Small intestine (tissue), 16 donors: ENCODE measurements around the gene EIF4E1B. TPM values are rescaled to one million over a fixed set of nuclear protein-coding genes. Genes with fewer than 3 reads are reported as not detected.
A peak's percentile ranks its signal among the peaks of the same experiment; 100 is the strongest.

Source experiments
- DNase-seq, 2 donors: peaks; one replicate each; pipeline versions ENCODE4 v3.0.0 to v3.0.0-alpha.2; 2013
- FAIRE-seq: peaks from 2 replicates; lab custom pipeline; 2012; peaks lifted over from hg19 to GRCh38; lab: Jason Lieb, UNC
- H3K27ac ChIP-seq, 3 donors: one replicate each; pipeline ENCODE4 v1.5.1; 2013; ENCODE audit warnings: low read length in 2 of 3, mild to moderate bottlenecking in 2 of 3, control low read depth in 1 of 3, inconsistent platforms in 1 of 3, low read depth in 1 of 3, moderate library complexity in 1 of 3
- H3K27me3 ChIP-seq, 3 donors: one replicate each; pipeline ENCODE4 v1.6.1; 2013; ENCODE audit warnings: low read length in 3 of 3, inconsistent platforms in 1 of 3; ENCODE audit not compliant: control insufficient read depth in 3 of 3, insufficient read depth in 3 of 3
- H3K36me3 ChIP-seq, 3 donors: one replicate each; pipeline ENCODE4 v1.6.1; 2013; ENCODE audit warnings: low read length in 3 of 3, inconsistent platforms in 1 of 3, low read depth in 1 of 3, mild to moderate bottlenecking in 1 of 3, moderate library complexity in 1 of 3; ENCODE audit not compliant: control insufficient read depth in 3 of 3, insufficient read depth in 2 of 3
- H3K4me1 ChIP-seq, 3 donors: one replicate each; pipeline ENCODE4 v1.6.1; 2013; ENCODE audit warnings: low read length in 2 of 3, inconsistent platforms in 1 of 3, low read depth in 1 of 3, mild to moderate bottlenecking in 1 of 3, moderate library complexity in 1 of 3; ENCODE audit not compliant: control insufficient read depth in 3 of 3, insufficient read depth in 2 of 3
- H3K4me3 ChIP-seq, 3 donors: one replicate each; pipeline ENCODE4 v1.5.1; 2013; ENCODE audit warnings: low read length in 3 of 3, control low read depth in 1 of 3, inconsistent platforms in 1 of 3, low read depth in 1 of 3, mild to moderate bottlenecking in 1 of 3, moderate library complexity in 1 of 3
- H3K9me3 ChIP-seq, 2 donors: one replicate each; pipeline ENCODE4 v1.6.1; 2013; ENCODE audit warnings: low read depth in 1 of 2, low read length in 1 of 2; ENCODE audit not compliant: control insufficient read depth in 2 of 2, insufficient read depth in 1 of 2
- WGBS, 3 donors: extraction: QIAGEN DNeasy Blood & Tissue Kit; methylation state at CpG; one replicate each; pipeline ENCODE4 v1.1.7; 2013; 5-methylcytosine and 5-hydroxymethylcytosine counted together
- long read RNA-seq, 10 donors: transcript quantifications; one replicate each; lab custom pipeline, GENCODE V29; 2026
- polyA plus RNA-seq, 4 donors: library from polyadenylated mRNA; stranded (reverse) in 3 of 4; unstranded in 1 of 4; fragments of 200-250 nt in 3 of 4; fragments of 120-200 nt in 1 of 4; gene quantifications; one replicate each; pipeline versions ENCODE4 v1.2.1 to v1.2.3, GENCODE V29; 2013
- donor health status: healthy with polysubstance abuse.
- donor health status: control.
- donor health status: control.
- donor health status: Bipolar disorder and iron deficiency.
- donor health status: healthy.

The EIF4E1B gene
- under 1 TPM in 1 of 4 donors, not detected in 3; 0.22 TPM for polyA plus RNA-seq
- long read RNA-seq, donor 1 = 0 reads
- long read RNA-seq, donor 2 = 0 reads
- long read RNA-seq, donor 3 = 0 reads
- long read RNA-seq, donor 4 = 0 reads
- long read RNA-seq, donor 5 = 0 reads
- long read RNA-seq, donor 6 = 0 reads
- long read RNA-seq, donor 7 = 0 reads
- long read RNA-seq, donor 8 = 0 reads
- long read RNA-seq, donor 9 = 0 reads
- long read RNA-seq, donor 10 = 0 reads

- FAIRE-seq = no peak
- H3K4me3 ChIP-seq = peak within 1 kb of the TSS in 2 of 3 donors; percentile 15 to 18
- 1 to 3% (median 2%) methylated on average over 68 to 94 of the region's 94 CpGs for WGBS, 3 donors
Observed at GRCh38 chr5:176629853-176630680, at the start of gene EIF4E1B, which contains the start of gene SNCB. TSS of gene EIF4E1B (plus strand) at chr5:176630675. CDS start at chr5:176642788, 12,113 bp downstream. TSS of gene SNCB (minus strand) at chr5:176630534. CDS start at chr5:176629654, 880 bp downstream.

GRCh38 chr5:176581361-176581760, 49.1 kb upstream of the EIF4E1B start:
- Histone ChIP-seq H3K27me3 (no peaks in the 10 kb centered on the region), H3K4me1 (no peaks in the 10 kb centered on the region), H3K36me3 (peaks cover 0 to 93% (median 51%) of the 10 kb centered on the region in 3 donors), H3K4me3 (no peak overlapping the region), H3K27ac (peak overlapping the region in 1 of 3 donors; percentile 77), H3K9me3 (peaks cover 0 to 29% of the 10 kb centered on the region in 2 donors)
- WGBS, 3 donors = 91 to 94% (median 91%) methylated on average over 10 to 12 of the region's 12 CpGs
- DNase-seq (peak in 1 of 2 donors; percentile 73), FAIRE-seq (no peak)

More at GRCh38 chr5:176629853-176630680, at the start of gene EIF4E1B, which contains the start of gene SNCB:
- H3K4me1 ChIP-seq = peaks cover 0 to 10% (median 5%) of the 10 kb centered on the region in 3 donors
- DNase-seq = peak in 1 of 2 donors; percentile 66
- H3K36me3 ChIP-seq = no peaks in the 10 kb centered on the region
- H3K27ac ChIP-seq = no peak within 1 kb of the TSS
- peaks cover 9 to 79% (median 46%) of the 10 kb centered on the region in 3 donors for H3K27me3 ChIP-seq
- no peaks in the 10 kb centered on the region for H3K9me3 ChIP-seq

- Histone ChIP-seq H3K27ac (no peak overlapping the region), H3K36me3 (peaks cover 0 to 88% (median 46%) of the 10 kb centered on the region in 3 donors), H3K4me3 (no peak overlapping the region), H3K9me3 (peaks cover 0 to 29% of the 10 kb centered on the region in 2 donors), H3K4me1 (no peaks in the 10 kb centered on the region), H3K27me3 (no peaks in the 10 kb centered on the region)
- no peak for FAIRE-seq
- no peak for DNase-seq
- WGBS, 3 donors = 79 to 91% (median 86%) methylated on average over 4 of the region's 4 CpGs
Observed at GRCh38 chr5:176583076-176583475, 47.4 kb upstream of the EIF4E1B start.

GRCh38 chr5:176587398-176587797, 43.1 kb upstream of the EIF4E1B start:
- FAIRE-seq (no peak), DNase-seq (no peak)
- Histone ChIP-seq H3K9me3 (peaks cover 0 to 36% of the 10 kb centered on the region in 2 donors), H3K4me1 (no peaks in the 10 kb centered on the region), H3K27me3 (no peaks in the 10 kb centered on the region), H3K27ac (no peak overlapping the region), H3K4me3 (no peak overlapping the region), H3K36me3 (peaks cover 0 to 77% (median 41%) of the 10 kb centered on the region in 3 donors)
- 78 to 86% (median 79%) methylated on average over 7 of the region's 7 CpGs for WGBS, 3 donors

- DNase-seq (no peak), FAIRE-seq (no peak)
- no peak overlapping the region for H3K27ac ChIP-seq
- H3K4me1 ChIP-seq = no peaks in the 10 kb centered on the region
- peaks cover 0 to 75% (median 34%) of the 10 kb centered on the region in 3 donors for H3K36me3 ChIP-seq
- no peak overlapping the region for H3K4me3 ChIP-seq
- peaks cover 0 to 36% of the 10 kb centered on the region in 2 donors for H3K9me3 ChIP-seq
- no peaks in the 10 kb centered on the region for H3K27me3 ChIP-seq
Observed at GRCh38 chr5:176588297-176588696, 42.2 kb upstream of the EIF4E1B start.

GRCh38 chr5:176589039-176589769, 41.3 kb upstream of the EIF4E1B start:
- FAIRE-seq (no peak), DNase-seq (no peak)
- Histone ChIP-seq H3K4me3 (no peak overlapping the region), H3K36me3 (peaks cover 0 to 75% (median 28%) of the 10 kb centered on the region in 3 donors), H3K27ac (no peak overlapping the region), H3K4me1 (no peaks in the 10 kb centered on the region), H3K9me3 (peaks cover 0 to 26% of the 10 kb centered on the region in 2 donors), H3K27me3 (no peaks in the 10 kb centered on the region)
- 87 to 95% (median 93%) methylated on average over 31 of the region's 31 CpGs for WGBS, 3 donors

- Histone ChIP-seq H3K27me3 (peaks cover 0 to 1% (median 0%) of the 10 kb centered on the region in 3 donors), H3K9me3 (peaks cover 0 to 17% of the 10 kb centered on the region in 2 donors), H3K4me3 (no peak overlapping the region), H3K4me1 (no peaks in the 10 kb centered on the region), H3K36me3 (peaks cover 0 to 72% (median 19%) of the 10 kb centered on the region in 3 donors), H3K27ac (no peak overlapping the region)
- DNase-seq = no peak
- FAIRE-seq = no peak
- 83 to 88% (median 87%) methylated on average over 15 to 17 of the region's 17 CpGs for WGBS, 3 donors
Observed at GRCh38 chr5:176590035-176590717, 40.3 kb upstream of the EIF4E1B start.
